ENCODE data around the gene TEX14.

TEX14 gene

DNA sequence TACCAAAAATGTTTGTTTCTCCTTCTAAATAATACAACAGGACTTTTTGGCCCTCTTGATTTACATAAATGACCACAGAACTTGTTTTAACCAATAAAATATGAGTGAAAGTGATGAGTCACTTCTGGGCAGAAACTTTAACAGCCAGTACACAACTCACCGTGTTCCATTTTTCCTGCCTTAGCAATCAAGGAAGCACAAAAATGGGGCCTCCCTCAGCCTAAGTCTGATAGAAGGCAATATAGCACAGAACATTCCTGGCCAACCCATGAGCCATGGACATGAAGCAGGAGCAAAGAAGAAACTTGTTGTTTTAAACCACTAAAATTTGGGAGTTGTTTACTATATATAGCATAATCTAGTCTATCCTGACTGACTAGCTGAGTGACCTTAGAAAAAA, 116.3 kb downstream of the TEX14 start:
- ChIA-PET POLR2A (no interaction called here), CTCF (interaction anchor here (0.7 to 2.7 kb wide), 5 partner anchors 11 to 24 kb away, joined by 3 to 17 read pairs (median 4); no protein-coding TSS in a partner anchor)
- TF ChIP-seq, protein P1, sequence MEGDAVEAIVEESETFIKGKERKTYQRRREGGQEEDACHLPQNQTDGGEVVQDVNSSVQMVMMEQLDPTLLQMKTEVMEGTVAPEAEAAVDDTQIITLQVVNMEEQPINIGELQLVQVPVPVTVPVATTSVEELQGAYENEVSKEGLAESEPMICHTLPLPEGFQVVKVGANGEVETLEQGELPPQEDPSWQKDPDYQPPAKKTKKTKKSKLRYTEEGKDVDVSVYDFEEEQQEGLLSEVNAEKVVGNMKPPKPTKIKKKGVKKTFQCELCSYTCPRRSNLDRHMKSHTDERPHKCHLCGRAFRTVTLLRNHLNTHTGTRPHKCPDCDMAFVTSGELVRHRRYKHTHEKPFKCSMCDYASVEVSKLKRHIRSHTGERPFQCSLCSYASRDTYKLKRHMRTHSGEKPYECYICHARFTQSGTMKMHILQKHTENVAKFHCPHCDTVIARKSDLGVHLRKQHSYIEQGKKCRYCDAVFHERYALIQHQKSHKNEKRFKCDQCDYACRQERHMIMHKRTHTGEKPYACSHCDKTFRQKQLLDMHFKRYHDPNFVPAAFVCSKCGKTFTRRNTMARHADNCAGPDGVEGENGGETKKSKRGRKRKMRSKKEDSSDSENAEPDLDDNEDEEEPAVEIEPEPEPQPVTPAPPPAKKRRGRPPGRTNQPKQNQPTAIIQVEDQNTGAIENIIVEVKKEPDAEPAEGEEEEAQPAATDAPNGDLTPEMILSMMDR (IDR thresholded peaks at IDR 0.05; ENCODE audit: insufficient read depth, low read length, missing control alignments) = no peak
- DNase-seq (ENCODE audit: low read depth, low spot score) = peak; percentile 16
- H3K4me3 ChIP-seq (ENCODE audit: low read depth, low read length) = no peak overlapping the region

DNA sequence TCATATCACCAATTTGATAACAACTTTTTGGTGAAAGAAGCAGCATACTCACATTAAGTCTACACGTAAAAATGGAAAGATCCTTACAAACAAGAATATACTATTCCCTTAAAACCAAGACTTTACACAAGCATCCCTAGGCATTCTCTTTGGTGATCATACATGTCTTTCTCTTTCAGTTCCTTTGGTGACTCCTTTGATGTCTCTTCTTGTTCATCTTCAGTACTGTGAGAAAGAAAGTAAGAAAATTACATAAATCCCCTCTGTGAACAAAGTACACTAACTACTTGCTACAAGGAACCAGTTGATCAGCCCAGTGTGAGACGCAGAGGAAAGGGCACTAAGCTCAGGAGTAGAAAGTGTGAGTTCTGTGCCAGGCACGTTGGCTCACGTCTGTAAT, 117.8 kb downstream of the TEX14 start:
- no peak for DNase-seq (ENCODE audit: low read depth, low spot score)
- TF ChIP-seq, protein P1 (IDR thresholded peaks at IDR 0.05; ENCODE audit: insufficient read depth, low read length, missing control alignments) = no peak
- H3K4me3 ChIP-seq (ENCODE audit: low read depth, low read length) = no peak overlapping the region
- CTCF ChIA-PET = interaction anchor here (0.6 to 2.8 kb wide), 3 partner anchors 9 to 14 kb away, joined by 3 to 11 read pairs (median 3); no protein-coding TSS in a partner anchor
- POLR2A ChIA-PET = no interaction called here

DNA sequence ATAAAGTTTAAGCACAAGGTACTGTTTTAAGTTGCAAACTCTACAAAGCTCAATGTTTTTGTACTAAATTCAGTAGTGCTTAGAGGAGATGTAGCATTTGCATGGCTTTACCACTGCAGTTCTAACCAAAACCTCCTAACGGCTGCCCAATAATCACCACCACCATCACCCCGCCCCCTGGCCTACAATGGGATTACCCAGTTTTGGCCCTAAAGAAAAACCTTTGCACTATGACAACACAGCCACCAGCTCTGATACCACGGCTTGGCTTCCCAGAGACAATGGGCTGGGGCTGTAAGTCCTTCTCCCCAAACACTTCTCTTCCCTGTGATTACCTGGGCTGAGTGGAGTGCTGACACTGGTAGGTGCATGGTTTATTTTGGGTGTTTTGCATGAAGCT, 119.0 kb downstream of the TEX14 start:
- no peak overlapping the region for H3K4me3 ChIP-seq (ENCODE audit: low read depth, low read length)
- CTCF ChIA-PET = interaction anchor here (2.8 kb wide), 1 partner anchor 16 kb away, joined by 11 read pairs; no protein-coding TSS in a partner anchor
- TF ChIP-seq, protein P1 (IDR thresholded peaks at IDR 0.05; ENCODE audit: insufficient read depth, low read length, missing control alignments) = no peak
- no peak for DNase-seq (ENCODE audit: low read depth, low spot score)
- POLR2A ChIA-PET = no interaction called here

DNA sequence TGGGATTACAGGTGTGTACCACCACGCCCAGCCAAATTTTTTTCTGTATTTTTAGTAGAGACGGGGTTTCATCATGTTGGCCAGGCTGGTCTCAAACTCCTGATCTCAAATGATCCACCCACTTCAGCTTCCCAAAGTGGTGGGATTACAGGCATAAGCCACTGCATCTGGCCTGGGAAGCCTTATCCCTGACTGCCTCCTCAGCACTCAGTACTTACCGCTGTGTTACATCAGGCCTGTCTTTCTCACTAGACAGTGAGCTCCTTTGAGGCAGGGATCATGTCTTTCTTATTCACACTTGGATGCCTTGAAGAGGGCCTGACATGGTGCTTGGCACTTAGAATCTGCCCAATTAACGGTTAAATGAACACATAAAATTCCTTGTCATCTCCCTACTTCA, 121.1 kb downstream of the TEX14 start:
- DNase-seq (ENCODE audit: low read depth, low spot score) = no peak
- TF ChIP-seq, protein P1 (IDR thresholded peaks at IDR 0.05; ENCODE audit: insufficient read depth, low read length, missing control alignments) = no peak
- ChIA-PET POLR2A (no interaction called here), CTCF (interaction anchor here (1.0 to 1.3 kb wide), 2 partner anchors 10 to 17 kb away, joined by 3 to 4 read pairs; no protein-coding TSS in a partner anchor)
- H3K4me3 ChIP-seq (ENCODE audit: low read depth, low read length) = no peak overlapping the region

DNA sequence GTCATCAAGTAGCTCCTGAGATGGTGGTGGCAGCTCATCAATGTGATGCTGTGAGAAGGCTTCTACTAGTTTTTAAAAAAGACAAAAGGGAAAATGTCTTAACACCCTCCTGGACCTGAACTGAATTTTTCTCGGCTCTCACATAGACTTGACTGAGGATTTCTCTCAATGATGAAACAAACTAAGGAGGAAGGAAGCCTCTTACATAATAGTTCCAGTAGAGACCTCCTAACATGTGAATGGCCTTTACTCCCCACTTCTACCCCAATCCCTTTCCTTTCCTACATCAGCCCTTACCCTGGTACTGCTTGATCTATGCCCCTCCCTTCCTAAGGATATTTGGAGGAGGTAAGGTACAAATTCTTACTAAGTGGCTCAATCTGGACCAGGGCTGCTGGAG, 122.6 kb downstream of the TEX14 start:
- H3K4me3 ChIP-seq (ENCODE audit: low read depth, low read length) = no peak overlapping the region
- CTCF ChIA-PET = interaction anchor here (1.5 kb wide), 1 partner anchor 9 kb away, joined by 7 read pairs; no protein-coding TSS in a partner anchor
- TF ChIP-seq, protein P1 (IDR thresholded peaks at IDR 0.05; ENCODE audit: insufficient read depth, low read length, missing control alignments) = no peak
- DNase-seq (ENCODE audit: low read depth, low spot score) = no peak
- POLR2A ChIA-PET = no interaction called here

DNA sequence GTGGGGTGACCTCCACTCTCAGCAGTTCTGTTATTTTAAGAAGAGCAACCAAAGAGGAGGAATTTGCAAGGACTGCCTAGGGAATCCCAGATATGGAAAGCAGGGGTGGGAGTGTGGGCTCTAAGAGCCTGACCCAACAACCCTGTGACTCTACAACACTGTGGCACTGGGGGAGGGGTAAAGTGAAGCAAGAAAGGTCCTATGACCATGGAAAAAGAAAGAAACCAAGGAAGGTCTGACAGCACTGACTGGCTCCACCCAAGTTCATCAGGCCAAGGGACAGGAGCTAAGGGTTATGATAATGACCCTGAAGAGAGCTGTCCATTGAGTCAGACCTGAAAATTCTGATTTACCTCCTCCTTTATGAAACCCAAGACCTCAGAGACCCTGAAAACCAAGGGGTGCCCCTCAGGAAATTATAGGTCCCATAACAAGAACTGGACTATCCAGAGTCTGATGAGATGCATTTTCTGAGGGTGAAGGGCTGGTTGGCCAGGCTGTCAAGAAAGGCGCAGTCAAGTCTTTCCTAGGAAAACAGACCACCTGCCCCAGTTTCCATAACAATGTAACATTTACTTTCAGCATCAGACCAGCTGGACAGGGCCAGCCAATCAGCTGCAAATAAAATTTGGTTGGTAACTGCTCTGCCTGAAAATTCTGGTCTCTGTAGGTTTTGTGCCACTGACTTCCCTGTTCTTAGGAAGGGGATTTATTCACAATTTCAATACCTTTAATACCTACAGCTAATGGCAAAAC, 123.6 kb downstream of the TEX14 start:
- no peak overlapping the region for H3K4me3 ChIP-seq (ENCODE audit: low read depth, low read length)
- TF ChIP-seq, protein P1 (IDR thresholded peaks at IDR 0.05; ENCODE audit: insufficient read depth, low read length, missing control alignments) = no peak
- POLR2A ChIA-PET = no interaction called here
- no peak for DNase-seq (ENCODE audit: low read depth, low spot score)
- CTCF ChIA-PET = interaction anchor here (1.5 kb wide), 1 partner anchor 10 kb away, joined by 7 read pairs; no protein-coding TSS in a partner anchor

Measured in AG04449 (cell line).